Stimulated activated CD4-positive, alpha-beta T cell treated with anti-CD3 and anti-CD28 coated beads, Interleukin-1b, Interleukin-23, amount 100 ng/mL, for 48 hours (primary cell): ENCODE results near the gene ALPI.
A peak's percentile ranks its signal among the peaks of the same experiment; 100 is the strongest.
"Not testable (repeated sequence)": the region's sequence is repeated elsewhere in the genome, so short reads cannot be mapped to it uniquely, and the experiment has no call there.

ENCODE experiments used
- DNase-seq: peaks from one replicate; pipeline ENCODE4 v3.0.0-alpha.2; 2020

The ALPI gene

DNA sequence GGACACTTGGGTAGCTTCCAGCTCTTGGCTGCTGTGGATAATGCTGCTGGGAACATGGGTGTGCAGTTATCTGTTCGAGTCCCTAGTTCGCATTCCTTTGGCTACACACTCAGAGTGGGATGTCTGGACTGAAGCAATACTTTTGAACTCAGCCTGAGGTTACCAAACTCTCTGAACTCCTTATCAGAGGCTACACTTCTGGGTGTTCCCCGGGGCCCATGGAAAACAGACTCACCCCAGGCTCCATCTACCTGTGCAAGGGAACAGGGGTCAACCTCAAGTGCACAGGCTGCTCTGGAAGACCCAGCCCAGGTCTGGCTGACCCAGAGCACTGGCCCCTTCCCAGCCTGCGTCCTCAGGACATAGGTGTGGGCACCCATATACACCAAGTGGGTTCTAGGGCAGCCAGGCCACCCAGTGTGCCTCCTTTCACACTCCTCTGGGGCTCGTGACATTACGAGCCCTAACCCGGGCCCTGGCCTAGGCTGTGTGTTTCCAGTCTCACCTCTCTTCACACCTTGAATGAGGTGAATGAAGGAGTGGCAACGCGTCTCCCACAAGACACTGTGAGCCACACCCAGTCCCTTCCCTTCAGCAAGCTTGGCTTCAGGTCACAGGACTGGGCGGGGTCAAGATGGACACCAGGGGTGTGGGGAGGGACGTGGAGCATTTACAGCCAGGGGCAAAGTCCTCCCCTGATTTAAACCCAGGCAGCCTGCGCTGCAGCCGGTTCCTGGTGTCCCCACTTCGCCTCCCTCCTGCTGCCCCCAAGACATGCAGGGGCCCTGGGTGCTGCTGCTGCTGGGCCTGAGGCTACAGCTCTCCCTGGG, at the start of gene ALPI:
Gene ALPI, plus strand, starts transcription at position 728 of the 830 bp plus-strand sequence. Its CDS starts 47 bp downstream, at position 775.
- no peak for DNase-seq

DNA sequence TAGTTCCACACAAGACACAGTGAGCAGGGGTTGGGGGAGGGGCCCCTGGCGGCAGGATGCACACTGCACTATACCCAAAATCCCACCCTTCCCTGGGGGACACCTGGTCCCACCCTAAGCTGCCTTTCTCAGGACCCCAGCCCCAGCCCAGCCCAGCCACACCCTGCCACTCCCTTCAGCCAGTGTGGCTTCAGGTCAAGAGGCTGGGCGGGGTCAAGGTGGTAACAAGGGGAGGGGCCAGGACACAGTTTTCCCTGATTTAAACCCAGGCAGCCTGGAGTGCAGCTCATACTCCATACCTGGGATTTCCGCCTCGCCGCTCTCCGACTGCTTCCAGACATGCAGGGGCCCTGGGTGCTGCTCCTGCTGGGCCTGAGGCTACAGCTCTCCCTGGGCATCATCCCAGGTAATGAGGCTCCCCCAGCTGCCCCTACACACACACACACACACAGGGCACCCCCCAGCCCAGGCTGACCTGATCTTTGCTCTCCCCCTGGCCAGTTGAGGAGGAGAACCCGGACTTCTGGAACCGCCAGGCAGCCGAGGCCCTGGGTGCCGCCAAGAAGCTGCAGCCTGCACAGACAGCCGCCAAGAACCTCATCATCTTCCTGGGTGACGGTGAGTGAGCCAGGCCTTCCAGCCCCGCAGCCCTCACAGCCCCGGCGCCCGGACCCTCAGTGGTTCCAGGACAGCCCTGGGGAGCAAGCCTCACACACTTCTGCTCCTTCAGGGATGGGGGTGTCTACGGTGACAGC, 49.2 kb upstream of the ALPI start, which contains the start of gene ALPG:
Gene ALPG, plus strand, starts transcription at position 289 of the 755 bp plus-strand sequence. Its CDS starts 51 bp downstream, at position 340.
- DNase-seq = no peak

DNA sequence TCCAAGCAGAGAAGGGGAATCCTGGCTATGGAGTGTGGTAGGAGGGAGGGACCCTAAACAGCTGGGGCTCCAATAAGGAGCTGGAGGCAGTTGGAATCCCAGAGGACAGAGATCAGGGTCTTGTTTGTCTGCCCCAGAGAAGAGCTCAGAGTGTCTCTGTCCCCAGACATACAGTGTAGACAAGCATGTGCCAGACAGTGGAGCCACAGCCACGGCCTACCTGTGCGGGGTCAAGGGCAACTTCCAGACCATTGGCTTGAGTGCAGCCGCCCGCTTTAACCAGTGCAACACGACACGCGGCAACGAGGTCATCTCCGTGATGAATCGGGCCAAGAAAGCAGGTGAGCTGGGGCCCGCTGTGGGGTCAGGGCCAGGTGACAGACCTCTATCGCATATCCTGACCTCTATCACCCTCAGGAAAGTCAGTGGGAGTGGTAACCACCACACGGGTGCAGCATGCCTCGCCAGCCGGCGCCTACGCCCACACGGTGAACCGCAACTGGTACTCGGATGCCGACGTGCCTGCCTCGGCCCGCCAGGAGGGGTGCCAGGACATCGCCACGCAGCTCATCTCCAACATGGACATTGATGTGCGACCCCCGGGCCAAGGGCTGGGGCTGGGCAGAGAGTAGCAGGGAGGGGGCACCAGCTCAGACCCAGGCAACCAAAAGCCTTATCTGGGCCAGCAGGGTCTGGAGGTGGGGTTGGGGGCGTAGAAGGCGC, 48.4 kb upstream of the ALPI start:
- not testable (repeated sequence) for DNase-seq

DNA sequence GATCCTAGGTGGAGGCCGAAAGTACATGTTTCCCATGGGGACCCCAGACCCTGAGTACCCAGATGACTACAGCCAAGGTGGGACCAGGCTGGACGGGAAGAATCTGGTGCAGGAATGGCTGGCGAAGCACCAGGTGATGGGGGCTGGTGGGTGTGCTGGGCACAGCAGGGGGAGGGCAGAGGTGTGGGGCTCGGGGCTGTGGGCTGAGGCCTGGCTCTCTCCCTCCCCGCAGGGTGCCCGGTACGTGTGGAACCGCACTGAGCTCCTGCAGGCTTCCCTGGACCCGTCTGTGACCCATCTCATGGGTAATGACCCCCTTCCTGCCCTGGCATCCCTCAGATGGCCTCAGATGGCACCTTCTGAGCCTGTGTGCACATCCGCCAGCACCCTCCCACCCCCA, 47.7 kb upstream of the ALPI start:
- not testable (repeated sequence) for DNase-seq

DNA sequence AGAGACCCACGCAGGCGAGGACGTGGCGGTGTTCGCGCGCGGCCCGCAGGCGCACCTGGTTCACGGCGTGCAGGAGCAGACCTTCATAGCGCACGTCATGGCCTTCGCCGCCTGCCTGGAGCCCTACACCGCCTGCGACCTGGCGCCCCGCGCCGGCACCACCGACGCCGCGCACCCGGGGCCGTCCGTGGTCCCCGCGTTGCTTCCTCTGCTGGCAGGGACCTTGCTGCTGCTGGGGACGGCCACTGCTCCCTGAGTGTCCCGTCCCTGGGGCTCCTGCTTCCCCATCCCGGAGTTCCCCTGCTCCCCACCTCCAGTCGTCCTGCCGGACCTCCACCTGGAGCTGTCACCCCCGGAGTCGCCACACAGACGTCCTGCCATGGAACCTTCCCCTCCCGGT, 46.3 kb upstream of the ALPI start:
- not testable (repeated sequence) for DNase-seq

DNA sequence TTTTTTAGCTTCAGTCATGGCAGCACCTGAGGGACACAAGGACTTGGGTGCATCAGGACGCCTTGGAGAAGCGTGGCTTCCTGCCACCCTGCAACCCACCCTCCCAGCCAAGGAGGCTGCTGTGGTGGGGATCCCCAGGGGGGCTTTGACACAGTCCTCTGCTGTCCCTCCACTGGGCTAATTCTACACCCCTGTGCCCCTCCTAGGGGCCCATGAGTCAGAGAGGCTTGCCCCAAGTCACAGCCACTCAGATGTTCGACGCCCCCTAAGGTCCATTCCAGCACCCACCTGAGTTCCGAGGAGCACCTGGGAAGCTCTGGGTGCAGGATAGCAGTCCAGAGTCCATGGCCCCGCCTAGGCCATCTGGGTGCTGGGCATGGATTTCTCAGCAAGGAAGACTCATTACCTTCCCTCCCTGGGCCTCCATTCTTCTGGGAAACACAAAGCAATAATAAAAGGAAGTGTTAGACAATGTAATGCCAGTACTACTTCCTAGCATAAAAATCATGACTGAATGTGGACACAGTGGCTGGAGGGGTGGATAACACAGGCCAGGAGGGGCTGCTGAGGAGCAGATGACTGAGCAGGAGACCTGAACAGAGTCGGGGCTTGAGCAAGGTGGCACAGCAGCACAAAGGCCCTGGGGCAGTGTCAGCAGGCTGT, 45.6 kb upstream of the ALPI start:
- no peak for DNase-seq

DNA sequence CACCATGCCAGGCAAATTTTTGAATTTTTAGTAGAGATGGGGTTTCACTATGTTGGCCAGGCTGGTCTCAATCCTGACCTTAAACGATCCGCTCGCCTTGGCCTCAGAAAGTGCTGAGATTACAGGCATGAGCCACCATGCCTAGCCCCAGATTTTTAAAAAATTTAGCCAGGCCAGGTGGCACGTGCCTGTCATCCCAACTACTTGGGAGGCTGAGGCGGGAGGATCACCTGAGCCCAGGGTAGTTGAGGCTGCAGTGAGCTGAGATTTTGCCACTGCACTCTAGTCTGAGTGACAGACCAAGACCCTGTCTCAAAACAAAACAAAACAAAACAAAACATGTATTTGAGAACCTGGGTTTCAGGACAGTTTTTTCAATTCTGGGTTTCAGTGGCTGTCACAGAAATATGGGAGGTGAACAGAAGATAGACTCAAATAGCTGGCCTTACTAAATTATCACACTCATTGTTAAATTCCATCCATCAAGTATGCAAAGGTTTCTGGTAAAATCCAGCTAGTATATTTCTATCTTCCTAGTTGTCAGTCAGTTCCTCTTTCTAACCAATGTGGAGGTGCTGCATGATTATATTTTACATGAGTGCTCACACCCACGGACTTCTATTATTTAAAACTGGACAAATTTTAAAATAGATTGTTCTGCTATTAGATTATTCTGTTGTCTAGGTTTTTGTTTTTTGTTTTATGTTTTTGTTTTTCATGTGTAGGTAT, 43.9 kb upstream of the ALPI start:
- no peak for DNase-seq

DNA sequence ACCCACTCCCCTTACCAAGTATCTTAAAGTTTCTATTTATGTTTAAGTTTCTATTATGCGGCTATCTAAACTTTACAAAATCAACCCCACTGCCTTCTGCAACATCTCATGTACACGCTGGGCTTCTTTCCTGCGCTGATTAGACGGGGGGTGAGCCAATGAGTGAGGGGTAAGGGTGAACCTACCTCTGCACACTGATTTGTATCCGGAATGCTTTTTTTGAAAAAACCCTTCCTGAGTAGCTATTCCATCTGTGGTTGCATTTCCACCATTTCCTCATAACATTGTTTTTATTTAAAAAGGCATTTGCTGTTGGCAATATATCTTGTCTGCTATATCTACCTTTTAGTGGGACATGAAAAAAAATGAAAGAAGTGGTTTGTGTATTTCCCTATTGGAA, 43.0 kb upstream of the ALPI start:
- no peak for DNase-seq

DNA sequence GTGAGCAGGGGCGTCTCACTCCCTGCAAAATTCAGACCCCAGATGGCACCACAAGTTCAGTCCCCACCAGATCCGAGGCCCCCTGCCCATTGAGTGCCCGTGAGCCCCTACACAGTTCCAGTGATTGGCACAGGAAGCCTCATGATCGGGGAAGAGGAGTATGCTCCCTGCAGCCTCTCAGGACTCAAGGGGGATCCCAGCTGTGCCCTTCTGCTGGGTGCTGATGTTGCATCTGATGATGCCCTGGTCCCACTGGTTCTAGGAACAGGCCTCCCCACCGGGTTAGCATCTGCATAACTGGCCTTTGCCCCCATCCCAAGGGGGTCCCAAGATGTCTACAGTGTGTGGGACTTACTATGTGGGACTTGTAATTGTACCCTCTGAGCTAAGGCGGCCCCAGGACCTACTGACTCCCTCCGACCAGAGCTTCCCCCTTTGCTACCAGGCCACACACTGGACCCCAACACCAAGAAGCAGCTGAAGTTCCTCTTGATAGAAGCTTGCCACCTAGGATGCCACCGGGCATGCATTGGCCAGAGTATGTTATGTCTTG, 40.7 kb upstream of the ALPI start:
- DNase-seq = no peak

DNA sequence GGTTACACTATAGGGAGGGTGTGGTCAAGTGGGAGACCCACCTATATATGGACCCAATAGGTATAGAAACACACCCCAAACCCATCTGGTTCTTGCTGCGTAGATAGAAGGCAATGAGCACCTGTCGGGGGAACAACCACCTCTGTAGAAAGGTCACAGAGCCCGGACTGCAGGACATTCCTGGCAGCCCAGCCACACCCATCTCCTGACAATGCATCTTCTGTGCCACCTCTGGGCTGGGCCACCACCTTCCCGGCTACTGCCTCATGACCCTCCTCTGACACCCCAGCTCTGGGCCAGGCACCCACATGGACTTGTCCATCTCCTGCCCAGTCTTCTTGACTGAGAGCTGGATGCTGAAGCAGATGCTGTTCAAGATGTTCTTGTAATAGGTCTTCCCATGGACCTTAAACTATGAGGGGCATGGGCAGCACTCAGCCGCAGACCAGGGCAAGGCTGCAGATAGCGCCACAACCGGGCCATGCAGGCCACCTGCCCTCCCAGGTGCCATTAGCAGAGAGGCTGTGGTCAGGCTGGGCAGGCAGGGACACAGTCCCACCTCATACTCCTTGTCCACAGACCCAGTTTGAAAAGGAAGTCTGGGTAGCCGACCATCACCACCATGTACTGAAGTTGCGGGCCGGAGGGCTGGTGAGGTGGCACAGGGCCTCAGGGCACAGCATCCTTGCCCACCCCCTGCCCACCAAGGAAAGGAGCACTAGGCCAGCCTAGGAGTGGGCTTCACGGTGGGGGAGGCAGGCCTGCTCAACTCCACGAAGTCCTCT, 40.0 kb upstream of the ALPI start:
- DNase-seq = no peak

DNA sequence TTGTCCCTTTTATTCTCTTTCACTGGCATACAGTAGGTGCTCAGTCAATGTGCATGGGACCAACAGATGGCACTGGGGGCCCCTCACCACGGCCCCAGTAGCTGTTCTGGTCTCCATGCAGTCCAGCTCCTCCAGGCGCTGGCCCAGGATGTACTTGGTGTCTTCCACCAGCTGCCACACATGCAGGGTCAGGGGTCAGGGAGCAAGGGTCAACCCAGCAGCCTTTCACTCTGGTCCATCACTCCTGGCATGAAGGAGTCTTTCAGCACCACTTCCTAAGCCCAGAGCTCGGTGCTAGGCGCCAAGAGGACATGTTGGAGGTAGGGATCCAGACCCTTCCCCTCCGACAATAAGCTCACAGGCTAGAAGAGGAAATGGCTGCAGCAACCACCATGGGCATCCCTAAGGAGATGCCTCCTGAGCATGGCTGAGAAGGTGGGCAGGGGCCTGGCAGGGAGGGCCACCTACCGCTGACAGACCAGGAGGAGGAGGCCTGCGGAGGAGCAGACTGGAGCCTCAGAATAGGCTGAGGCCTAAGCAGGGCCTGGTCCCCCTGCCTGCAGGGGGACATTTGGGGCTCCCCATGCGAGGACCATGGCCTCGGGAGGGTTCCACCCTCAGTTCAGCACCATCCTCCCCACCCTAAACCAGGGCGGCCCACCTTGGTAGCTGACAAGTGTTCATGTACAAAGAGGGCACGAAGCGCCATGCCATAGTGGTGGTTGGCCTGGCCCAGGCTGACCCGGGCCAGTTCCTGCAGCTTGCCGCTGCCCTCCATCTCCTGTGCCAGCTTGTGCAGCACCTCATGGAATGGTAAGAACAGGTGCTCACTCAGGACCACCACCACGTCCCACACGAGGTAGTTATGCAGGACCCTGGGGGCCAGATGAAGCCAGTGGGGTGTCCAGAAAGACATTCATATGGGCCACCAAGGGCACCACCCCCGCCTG, 39.2 kb upstream of the ALPI start:
- no peak for DNase-seq

DNA sequence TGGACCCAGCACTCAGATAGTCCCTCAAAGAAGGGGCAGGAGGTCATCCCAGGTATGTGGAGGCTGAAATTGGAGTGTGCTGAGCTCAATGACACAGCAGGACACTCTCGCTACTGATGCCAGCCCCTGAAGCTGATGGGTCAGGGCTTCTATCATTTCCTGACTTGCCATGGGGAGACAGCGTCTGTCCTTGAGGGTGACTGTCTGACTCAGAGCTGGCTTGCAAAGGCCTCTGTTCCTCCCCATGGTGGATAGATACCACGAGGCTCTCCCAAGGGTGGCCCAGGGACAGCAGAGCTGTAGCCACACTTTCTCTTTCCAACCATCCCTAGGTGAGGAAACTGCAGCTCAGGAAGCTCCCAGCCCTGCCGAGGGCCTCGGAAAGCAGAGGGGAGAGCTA, 38.5 kb upstream of the ALPI start:
- DNase-seq = no peak

DNA sequence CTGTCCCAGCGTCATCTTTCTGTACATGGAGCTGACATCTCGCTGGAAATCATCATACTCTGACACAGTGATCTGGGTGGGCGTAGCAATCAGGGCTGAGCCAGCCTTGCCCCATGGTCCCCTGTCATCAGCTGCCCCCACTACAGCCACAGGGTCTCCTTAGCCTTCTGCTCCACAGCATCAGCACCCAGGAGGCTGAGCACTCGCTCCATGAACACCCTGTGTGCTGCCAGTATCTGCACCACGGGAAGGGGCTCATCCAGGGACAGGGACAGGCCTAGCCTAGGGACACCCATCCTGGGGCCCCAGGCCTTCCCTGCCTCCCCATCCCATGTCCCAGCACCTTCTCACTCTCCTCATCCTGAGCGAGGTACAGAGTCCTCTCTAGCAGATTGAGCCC, 37.9 kb upstream of the ALPI start:
- no peak for DNase-seq

DNA sequence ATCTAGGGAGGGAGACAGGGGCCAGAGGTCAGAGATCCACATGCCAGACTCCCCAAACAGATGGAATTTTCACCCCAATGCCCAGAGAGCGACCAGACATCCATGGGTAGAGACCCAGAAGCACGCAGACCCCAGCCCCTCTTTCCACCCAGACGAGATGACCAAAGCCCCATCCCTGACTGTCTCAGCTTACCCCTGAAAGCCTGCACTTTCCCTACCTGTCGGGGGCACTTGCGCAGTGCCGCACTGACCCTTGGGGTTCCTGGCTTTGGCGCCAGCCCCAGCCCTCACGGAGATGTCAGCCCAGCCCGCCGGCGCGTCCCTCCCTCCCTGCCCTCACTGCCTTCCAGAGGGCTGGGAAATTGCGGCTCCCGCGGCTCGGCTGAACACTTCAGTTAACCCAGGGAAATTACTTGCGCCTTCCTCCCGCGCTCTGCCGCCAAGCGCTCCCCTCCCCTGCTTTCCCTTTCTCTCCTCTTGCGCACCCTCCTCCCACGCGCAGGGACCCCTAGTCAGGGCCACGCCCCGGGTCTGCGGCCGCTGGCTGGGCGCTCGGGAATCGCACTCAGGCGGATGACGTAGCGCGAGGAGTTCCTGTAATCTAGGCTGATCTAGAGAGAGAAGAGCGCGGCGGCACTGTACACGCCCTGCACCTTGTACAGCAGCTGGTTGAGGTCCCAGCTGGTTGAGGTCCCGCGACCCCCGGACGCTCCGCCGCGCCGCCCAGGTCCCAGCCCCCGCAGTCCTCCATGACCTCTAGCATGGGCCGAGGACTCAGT, 37.3 kb upstream of the ALPI start:
- peak; percentile 19 for DNase-seq

DNA sequence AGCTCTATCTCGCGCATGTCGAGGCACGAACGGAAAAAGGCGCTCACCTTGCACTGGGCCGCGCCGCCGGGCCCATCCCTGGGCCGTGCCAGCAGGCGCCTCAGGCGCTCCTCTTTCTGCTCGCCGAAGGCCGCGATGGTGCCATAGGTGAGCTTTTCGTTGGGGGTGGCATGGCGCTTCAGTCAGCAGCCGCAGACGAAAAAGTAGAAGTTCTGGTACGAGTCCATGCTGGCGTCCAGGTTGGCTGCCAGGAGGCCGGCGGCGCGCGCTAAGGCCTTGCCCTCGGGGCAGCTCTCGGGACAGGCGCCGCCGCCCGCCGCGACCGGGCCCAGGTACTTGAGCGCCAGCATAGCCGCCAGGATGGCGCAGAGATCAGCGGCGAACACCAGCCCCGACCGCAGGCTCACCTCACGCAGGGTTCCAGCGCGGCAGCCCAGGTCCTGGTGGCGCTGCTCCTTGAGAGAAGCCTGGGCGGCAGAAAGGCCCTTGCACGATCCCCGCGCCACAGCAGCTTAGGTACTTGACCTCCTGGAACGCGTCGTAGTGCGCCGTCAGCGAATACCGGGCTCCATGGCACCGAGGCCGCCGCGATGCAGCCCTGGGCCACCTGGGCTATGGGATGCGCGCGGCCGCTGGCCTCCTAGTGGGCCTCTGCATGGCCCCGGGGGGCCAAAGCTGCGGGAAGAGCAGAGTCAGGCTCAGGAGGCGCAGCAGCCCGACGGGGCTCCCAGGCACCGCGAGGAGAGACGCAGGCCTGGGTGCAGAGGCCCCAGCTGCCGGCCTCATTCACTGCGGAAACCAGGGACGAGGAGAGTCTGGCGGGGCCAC, 36.5 kb upstream of the ALPI start:
- DNase-seq = no peak

DNA sequence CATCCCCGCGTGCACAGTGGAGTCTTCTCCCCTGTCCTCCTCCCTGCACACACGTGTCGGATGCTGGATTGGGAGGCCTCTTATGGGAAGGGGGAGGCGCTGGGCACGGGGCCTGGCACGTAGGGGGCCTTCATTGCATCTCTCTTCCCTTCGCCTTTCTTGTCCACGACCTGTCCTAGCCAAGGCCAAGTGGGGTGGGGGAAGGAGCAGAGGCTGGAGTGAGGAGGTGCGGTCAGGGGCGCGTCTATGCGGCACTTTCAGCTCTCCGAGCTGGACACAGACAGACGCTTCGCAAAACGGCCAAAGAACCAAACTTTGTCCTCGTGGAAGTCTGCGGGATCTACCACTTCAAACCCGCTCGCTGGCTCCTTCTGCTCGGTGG, 35.9 kb upstream of the ALPI start:
- no peak for DNase-seq

DNA sequence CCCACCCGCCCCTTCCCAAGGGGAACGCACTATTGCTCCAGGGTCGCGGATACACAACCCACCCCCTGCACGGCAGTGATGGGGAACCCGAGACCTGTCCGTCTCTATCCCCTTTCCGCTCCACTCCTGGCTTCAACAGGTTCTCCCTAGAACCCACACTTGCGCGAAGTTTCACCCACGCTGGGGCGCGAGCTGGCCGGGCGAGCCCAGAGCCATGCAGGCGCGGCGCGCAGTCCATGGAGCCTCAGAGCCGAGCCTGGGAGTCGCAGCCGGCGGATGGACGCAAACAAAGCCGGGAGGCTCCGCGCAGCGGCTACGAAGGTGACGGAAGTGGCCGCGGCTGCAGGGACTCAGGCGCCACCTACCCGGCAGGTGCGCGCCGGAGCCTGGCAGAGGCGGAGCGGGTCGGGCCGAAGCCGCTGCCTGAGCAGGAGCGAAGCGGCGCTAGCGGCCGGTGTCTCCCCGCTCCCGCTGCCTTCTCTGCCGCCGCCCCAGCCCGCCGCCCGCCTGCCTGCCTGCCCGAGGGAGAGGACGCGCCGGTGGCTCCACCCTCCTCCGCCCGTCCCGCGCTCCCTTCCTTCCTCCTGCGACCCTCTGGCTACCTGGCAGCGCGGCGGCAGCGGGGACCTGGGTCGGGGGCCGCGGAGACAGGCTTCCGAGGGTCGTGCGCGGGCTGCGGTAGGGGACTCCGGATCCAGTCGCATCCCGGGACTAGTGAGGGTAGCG, 35.3 kb upstream of the ALPI start:
- DNase-seq = no peak
